K562 (cell line): ENCODE results near the gene FAM53C. TPM values are rescaled to one million over a fixed set of nuclear protein-coding genes. Genes with fewer than 3 reads are reported as not detected.
A peak's percentile ranks its signal among the peaks of the same experiment; 100 is the strongest.

Source experiments
- ATAC-seq: fragments of 200-7000 bp; cut with Tn5 transposase; 3 replicates; pipeline ENCODE4 v1.9.1; 2020; ENCODE audit warnings: moderate library complexity
- BruUV-seq: library from RNA; stranded (reverse); fragments of 400-500 nt; replicated peaks from 2 replicates; lab custom pipeline; 2021; lab: Mats Ljungman, UMichigan
- CTCF ChIA-PET: fragments of 300-600 bp; formaldehyde crosslinking; extraction: SDS; loops from one replicate; lab custom pipeline; 2021; ENCODE audit warnings: low intra/inter-chr PET ratio; lab: Yijun Ruan, JAX
- POLR2A ChIA-PET: fragments of 300-600, 350-650 bp; sonication (Branson Sonifier 250); formaldehyde crosslinking; extraction: SDS; loops from one replicate; lab custom pipeline; 2021; ENCODE audit warnings: antibody characterized with exemption, inconsistent platforms; lab: Yijun Ruan, JAX
- DNase-seq, 4 experiments: peaks; one replicate each; pipeline versions ENCODE4 v3.0.0 to v3.0.0-alpha.2; 2011 to 2018; ENCODE audit warnings: low spot score in 3 of 4, mixed read lengths in 3 of 4; ENCODE audit errors: extremely low read depth in 1 of 4
- FAIRE-seq: peaks from 2 replicates; lab custom pipeline; 2011; peaks lifted over from hg19 to GRCh38; lab: Jason Lieb, UNC
- H2AFZ ChIP-seq: 2 replicates; pipeline ENCODE4 v1.6.0; 2011; ENCODE audit warnings: low read depth, low read length, control low read depth, inconsistent platforms
- H3K27ac ChIP-seq: fragments of 200-600 bp; 3 replicates; pipeline ENCODE4 v1.8.0; 2011; ENCODE audit warnings: low read depth, mild to moderate bottlenecking, control low read depth, inconsistent platforms, low read length, moderate library complexity, mixed read lengths; ENCODE audit errors: extremely low read depth
- H3K27me3 ChIP-seq, 2 experiments: fragments of 300-600 bp in 1 of 2; 2 replicates in 1 of 2; 3 replicates in 1 of 2; pipeline versions ENCODE4 v1.6.0 to v1.8.0; 2011; ENCODE audit warnings: inconsistent platforms in 2 of 2, low read length in 2 of 2, mild to moderate bottlenecking in 1 of 2, mixed read lengths in 1 of 2, moderate library complexity in 1 of 2; ENCODE audit not compliant: control insufficient read depth in 2 of 2, insufficient read depth in 2 of 2
- H3K36me3 ChIP-seq: fragments of 300-600 bp; 3 replicates; pipeline ENCODE4 v1.8.0; 2011; ENCODE audit warnings: mild to moderate bottlenecking, low read length, inconsistent platforms; ENCODE audit not compliant: control insufficient read depth, insufficient read depth
- H3K4me1 ChIP-seq, 2 experiments: fragments of 200-600 bp in 1 of 2; replicated peaks in 1 of 2; 2 replicates in 1 of 2; 3 replicates in 1 of 2; pipeline versions ENCODE4 v1.5.1 to v1.8.0; 2011; ENCODE audit warnings: inconsistent platforms in 2 of 2, low read length in 2 of 2, mild to moderate bottlenecking in 1 of 2, mixed read lengths in 1 of 2, moderate library complexity in 1 of 2; ENCODE audit not compliant: control insufficient read depth in 2 of 2, insufficient read depth in 2 of 2
- H3K4me2 ChIP-seq: 2 replicates; pipeline ENCODE4 v1.6.1; 2011; ENCODE audit warnings: low read length, control low read depth, inconsistent platforms, mixed read lengths; ENCODE audit not compliant: insufficient read depth
- H3K4me3 ChIP-seq: fragments of 200-600 bp; sonication (generic), shearing (Covaris generic); 2 replicates; pipeline ENCODE4 v1.5.1; 2016; ENCODE audit warnings: control low read depth, inconsistent platforms
- H3K79me2 ChIP-seq: fragments of 200-600 bp; 3 replicates; pipeline ENCODE4 v1.8.0; 2011; ENCODE audit warnings: low read length, inconsistent platforms; ENCODE audit not compliant: control insufficient read depth, insufficient read depth
- H3K9ac ChIP-seq, 2 experiments: 2 replicates each; pipeline versions ENCODE4 v1.6.0 to v1.6.1; 2011; ENCODE audit warnings: low read depth in 2 of 2, low read length in 2 of 2, control low read depth in 1 of 2, inconsistent platforms in 1 of 2, mild to moderate bottlenecking in 1 of 2, mixed read lengths in 1 of 2; ENCODE audit not compliant: insufficient read depth in 1 of 2
- H3K9me1 ChIP-seq: one replicate; pipeline ENCODE4 v1.6.0; 2011; ENCODE audit warnings: inconsistent platforms, mild to moderate bottlenecking, low read length, moderate library complexity; ENCODE audit not compliant: control insufficient read depth, insufficient read depth
- H3K9me3 ChIP-seq: replicated peaks from 2 replicates; pipeline ENCODE4 v1.5.1; 2011; ENCODE audit warnings: low read depth, low read length, inconsistent platforms; ENCODE audit not compliant: control insufficient read depth, insufficient read depth
- H4K20me1 ChIP-seq: replicated peaks from 2 replicates; pipeline ENCODE4 v1.6.1; 2011; ENCODE audit warnings: low read length, inconsistent platforms, mixed read lengths; ENCODE audit not compliant: control insufficient read depth, insufficient read depth
- ATF3 ChIP-seq, 2 experiments: fragments of 450-650 bp in 1 of 2; sonication (generic) in 1 of 2; formaldehyde crosslinking in 1 of 2; IDR thresholded peaks in 1 of 2; conservative IDR thresholded peaks in 1 of 2; 2 replicates each; pipeline versions ENCODE4 v1.6.1 to v1.8.1; 2016 to 2023; ENCODE audit warnings: mild to moderate bottlenecking in 2 of 2, moderate library complexity in 2 of 2, inconsistent platforms in 1 of 2, missing genetic modification reagents in 1 of 2
- ELK3 ChIP-seq: fragments of 450-650 bp; formaldehyde crosslinking; IDR thresholded peaks from 2 replicates; pipeline ENCODE4 v1.4.0; 2020; ENCODE audit warnings: mild to moderate bottlenecking
- EZH2 ChIP-seq: IDR thresholded peaks from 2 replicates; pipeline ENCODE4 v1.6.1; 2012; ENCODE audit warnings: low read depth, mild to moderate bottlenecking, inconsistent platforms, low read length, borderline replicate concordance
- FOSL1 ChIP-seq: fragments of 200-800 bp; sonication (Bioruptor generic); conservative IDR thresholded peaks from 2 replicates; pipeline ENCODE4 v1.6.1; 2016; ENCODE audit warnings: missing genetic modification characterization, missing compliant biosample characterization
- HINFP ChIP-seq: fragments of 450-650 bp; conservative IDR thresholded peaks from 2 replicates; pipeline ENCODE4 v1.6.1; 2016; ENCODE audit warnings: missing genetic modification characterization, low read depth, mild to moderate bottlenecking, control low read depth, missing compliant biosample characterization
- JUND ChIP-seq, 2 experiments: IDR thresholded peaks; 2 replicates in 1 of 2; 3 replicates in 1 of 2; pipeline ENCODE4 v1.6.1; 2011; ENCODE audit warnings: borderline replicate concordance in 2 of 2, low read depth in 2 of 2, low read length in 2 of 2, improper control_type of control experiment in 1 of 2, missing biosample characterization in 1 of 2, missing genetic modification characterization in 1 of 2, missing genetic modification reagents in 1 of 2
- MLLT1 ChIP-seq, 2 experiments: fragments of 450-650 bp; IDR thresholded peaks; 2 replicates each; pipeline ENCODE4 v1.6.1; 2016
- NKRF ChIP-seq: fragments of 450-650 bp; IDR thresholded peaks from 2 replicates; pipeline ENCODE4 v1.6.1; 2016; ENCODE audit warnings: borderline replicate concordance
- RCOR1 ChIP-seq, 2 experiments: IDR thresholded peaks; 2 replicates each; pipeline ENCODE4 v1.6.1; 2012; ENCODE audit warnings: low read depth in 2 of 2, low read length in 2 of 2, borderline replicate concordance in 1 of 2, improper control_type of control experiment in 1 of 2
- TCF7 ChIP-seq: sonication (generic); IDR thresholded peaks from 2 replicates; pipeline ENCODE4 v1.6.1; 2016; ENCODE audit warnings: antibody characterized with exemption, borderline replicate concordance
- ZNF551 ChIP-seq: fragments of 250-450 bp; sonication (Bioruptor Pico); IDR thresholded peaks from 2 replicates; pipeline ENCODE4 v1.5.0; 2021; ENCODE audit warnings: mild to moderate bottlenecking, moderate library complexity
- ZNF584 ChIP-seq: fragments of 200-800 bp; sonication (Bioruptor generic); IDR thresholded peaks from 2 replicates; pipeline ENCODE4 v1.6.1; 2016; ENCODE audit warnings: low read depth, mild to moderate bottlenecking, missing genetic modification characterization, missing compliant biosample characterization
- WGBS: fragments of 100-300 bp; shearing (Covaris generic); methylation state at CpG from one replicate; pipeline ENCODE4 v1.1.6; 2016; ENCODE audit warnings: low coverage, mixed read lengths; ENCODE audit not compliant: insufficient coverage; ENCODE audit errors: missing lambda C conversion rate; 5-methylcytosine and 5-hydroxymethylcytosine counted together
- in situ Hi-C: fragments of 300-500 bp; cut with MboI; formaldehyde crosslinking; loops from 4 replicates; pipeline ENCODE4 v1.15.0; 2018; ENCODE audit warnings: inconsistent platforms, mixed read lengths
- intact Hi-C: fragments of 100-400 bp; cut with micrococcal nuclease; formaldehyde crosslinking; loops from 2 replicates; pipeline ENCODE4 v1.14.2; 2022
- polyA plus RNA-seq, 8 experiments: library from polyadenylated mRNA; depleted of rRNA in 4 of 8; stranded (reverse) in 5 of 8; unstranded in 3 of 8; fragments of >200 nt; fragmentation: Nextera tagmentation in 2 of 8; fragmentation: Illumina TruSeq in 1 of 8; extraction: Ambion mirVana in 2 of 8; extraction: Trizol in 1 of 8; gene quantifications; 2 replicates each; pipeline versions ENCODE4 v1.2.1 to v1.2.3, GENCODE V29; 2011 to 2014; ENCODE audit warnings: inconsistent platforms in 1 of 8, missing spikeins in 1 of 8
- total RNA-seq, 7 experiments: library from RNA; depleted of rRNA in 6 of 7; stranded (reverse); fragments of >200 nt in 6 of 7; fragmentation: Illumina TruSeq in 2 of 7; extraction: Trizol in 2 of 7; gene quantifications; 2 replicates each; pipeline versions ENCODE4 v1.2.1 to v1.2.3, GENCODE V29; 2011 to 2021; ENCODE audit warnings: low replicate concordance in 1 of 7

Gene FAM53C
- total and polyA plus RNA-seq, 9 of the 15 experiments (the other 6 are each of a cell fraction or from before 2014, with no cell fraction given): 9.7 to 38.5 (median 25.2) TPM

GRCh38 chr5:138303372-138303771, 34.7 kb upstream of the FAM53C start:
- intact Hi-C loops (no loop called here), in situ Hi-C loops (no loop called here)
- Histone ChIP-seq H3K4me3 (no peak overlapping the region), H3K36me3 (no peaks in the 10 kb centered on the region), H4K20me1 (no peaks in the 10 kb centered on the region), H3K9ac (no peak overlapping the region), H3K9me3 (no peaks in the 10 kb centered on the region), H3K79me2 (no peaks in the 10 kb centered on the region), H3K9me1 (no peaks in the 10 kb centered on the region), H3K4me1 (no peaks in the 10 kb centered on the region; a peak in 2 of 5 replicates), H3K27me3 (no peaks in the 10 kb centered on the region), H3K27ac (no peak overlapping the region), H3K4me2 (no peak overlapping the region), H2AFZ (no peak overlapping the region)
- CTCF ChIA-PET: interaction anchor here (0.6 kb wide), 1 partner anchor 84 kb away, joined by 3 read pairs; no protein-coding TSS in a partner anchor
- TF ChIP-seq ZNF584 (no peak), HINFP (tag) (no peak), TCF7 (no peak), EZH2 (no peak), RCOR1 (IDR thresholded peaks at IDR 0.05; ENCODE audit: borderline replicate concordance in 1 of 2, low read depth in 2 of 2, low read length in 2 of 2) (no peak), ATF3 (IDR thresholded peaks at IDR 0.05) (peak; percentile 62), ATF3 (CRISPR knock-in tag; conservative IDR thresholded peaks at IDR 0.05) (no peak), FOSL1 (tag) (peak; percentile 67), JUND (IDR thresholded peaks at IDR 0.05; ENCODE audit: borderline replicate concordance, low read depth, low read length) (peak; percentile 45; the same call in 1 of the 2 replicates), JUND (tag; IDR thresholded peaks at IDR 0.05; ENCODE audit: borderline replicate concordance, low read depth, low read length) (no peak), MLLT1 (IDR thresholded peaks at IDR 0.05) (no peak), NKRF (no peak), ELK3 (CRISPR knock-in tag) (no peak), ZNF551 (CRISPR knock-in tag) (no peak)
- FAIRE-seq: no peak
- POLR2A ChIA-PET: interaction anchor here (0.8 to 1.2 kb wide), 2 partner anchors 10 to 29 kb away, joined by 3 read pairs; partner anchors contain the start of gene CDC25C
- WGBS: 40% methylated on average over 6 of the region's 6 CpGs
- ATAC-seq: peak; percentile 45
- no TSS peak for BruUV-seq
- peak in 2 of 4 experiments; percentile 16 to 18 for DNase-seq
